HL-60/S4 (cell line): ENCODE results near the gene ISLR.

ENCODE experiments used
- in situ Hi-C: fragments of 300-500 bp; cut with MboI; formaldehyde crosslinking; loops from 2 replicates; pipeline ENCODE4 v1.14.3; 2022; ENCODE audit warnings: low sequenced_read_pairs

Gene ISLR, protein sequence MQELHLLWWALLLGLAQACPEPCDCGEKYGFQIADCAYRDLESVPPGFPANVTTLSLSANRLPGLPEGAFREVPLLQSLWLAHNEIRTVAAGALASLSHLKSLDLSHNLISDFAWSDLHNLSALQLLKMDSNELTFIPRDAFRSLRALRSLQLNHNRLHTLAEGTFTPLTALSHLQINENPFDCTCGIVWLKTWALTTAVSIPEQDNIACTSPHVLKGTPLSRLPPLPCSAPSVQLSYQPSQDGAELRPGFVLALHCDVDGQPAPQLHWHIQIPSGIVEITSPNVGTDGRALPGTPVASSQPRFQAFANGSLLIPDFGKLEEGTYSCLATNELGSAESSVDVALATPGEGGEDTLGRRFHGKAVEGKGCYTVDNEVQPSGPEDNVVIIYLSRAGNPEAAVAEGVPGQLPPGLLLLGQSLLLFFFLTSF

GRCh38 chr15:74173380-74174218, at the start of gene ISLR:
Gene ISLR, plus strand, starts transcription at chr15:74173710. Its CDS starts 1,149 bp downstream, at chr15:74174859.
- in situ Hi-C loops = no loop called here

DNA sequence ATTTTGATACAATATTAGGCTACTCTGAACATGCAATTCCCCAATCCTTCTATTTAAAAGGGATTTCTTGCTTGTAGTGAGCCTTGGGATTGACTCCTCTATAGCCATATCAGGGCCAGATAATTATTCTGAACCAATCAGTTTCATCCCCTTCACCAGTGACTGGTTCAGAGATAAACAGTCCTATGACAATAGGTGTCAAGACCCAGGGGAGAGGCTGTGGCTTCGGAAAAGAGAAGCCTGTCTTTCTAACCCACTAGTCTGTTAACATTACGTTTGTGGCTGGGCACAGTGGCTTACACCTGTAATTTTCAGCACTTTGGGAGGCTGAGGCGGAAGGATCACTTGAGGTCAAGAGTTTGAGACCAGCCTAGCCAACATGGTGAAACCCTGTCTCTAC, 49.3 kb upstream of the ISLR start:
- in situ Hi-C loops = no loop called here

- in situ Hi-C loops = loop anchor here (25.0 kb wide), 1 partner anchor 188 kb away; no protein-coding TSS in a partner anchor
Observed at GRCh38 chr15:74124759-74125158, 48.8 kb upstream of the ISLR start.

- in situ Hi-C loops = loop anchor here (25.0 kb wide), 1 partner anchor 185 kb away; no protein-coding TSS in a partner anchor
Observed at GRCh38 chr15:74127255-74127953, 46.1 kb upstream of the ISLR start.

GRCh38 chr15:74127954-74128784, 45.3 kb upstream of the ISLR start:
- in situ Hi-C loops = loop anchor here (25.0 kb wide), 1 partner anchor 184 kb away; no protein-coding TSS in a partner anchor

- in situ Hi-C loops = loop anchor here (25.0 kb wide), 1 partner anchor 183 kb away; no protein-coding TSS in a partner anchor
Observed at GRCh38 chr15:74128785-74129585, 44.5 kb upstream of the ISLR start.

GRCh38 chr15:74129586-74130154, 43.8 kb upstream of the ISLR start:
- in situ Hi-C loops = loop anchor here (25.0 kb wide), 1 partner anchor 183 kb away; no protein-coding TSS in a partner anchor

DNA sequence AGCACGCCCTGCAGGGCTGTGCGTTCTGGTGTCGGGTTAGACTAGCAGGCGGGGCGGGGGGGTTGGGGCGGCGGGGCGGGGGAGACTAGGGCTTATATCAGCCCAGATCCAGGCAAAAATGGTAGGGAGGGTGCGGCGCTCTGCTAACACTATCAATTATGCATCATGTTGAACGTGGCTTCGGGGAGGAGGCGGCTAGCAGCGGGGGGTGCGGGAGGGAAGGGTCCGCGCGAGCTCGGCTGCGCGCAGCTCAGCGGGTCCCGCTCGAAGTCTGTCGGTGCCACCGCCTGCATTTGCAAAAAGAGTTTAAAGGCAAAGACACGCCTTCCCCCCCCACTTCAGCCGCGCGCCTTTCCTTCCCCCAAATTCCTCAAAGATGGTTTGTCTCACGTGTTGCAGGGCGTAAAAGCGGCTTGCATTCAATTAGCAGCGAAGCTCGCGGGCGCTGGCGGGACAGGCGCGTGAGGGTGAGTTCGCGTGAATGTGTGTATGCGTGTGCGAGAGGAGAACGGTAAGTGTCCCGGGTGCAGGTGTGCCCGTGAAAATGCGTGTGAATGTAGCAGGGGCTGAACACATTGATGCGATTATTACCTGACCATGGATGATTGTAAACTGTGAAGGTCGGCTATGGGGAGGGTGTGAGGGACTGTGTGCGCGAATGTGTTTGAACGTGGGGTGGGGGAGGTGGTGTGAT, 43.2 kb upstream of the ISLR start, which contains the start of gene ISLR2:
Gene ISLR2, plus strand, starts transcription at position 432 of the 694 bp plus-strand sequence. CDS start 2,169 bp downstream, outside the sequence.
- in situ Hi-C loops = loop anchor here (25.0 kb wide), 1 partner anchor 182 kb away; no protein-coding TSS in a partner anchor

GRCh38 chr15:74130849-74131627, 42.5 kb upstream of the ISLR start:
- in situ Hi-C loops = loop anchor here (25.0 kb wide), 1 partner anchor 181 kb away; no protein-coding TSS in a partner anchor

DNA sequence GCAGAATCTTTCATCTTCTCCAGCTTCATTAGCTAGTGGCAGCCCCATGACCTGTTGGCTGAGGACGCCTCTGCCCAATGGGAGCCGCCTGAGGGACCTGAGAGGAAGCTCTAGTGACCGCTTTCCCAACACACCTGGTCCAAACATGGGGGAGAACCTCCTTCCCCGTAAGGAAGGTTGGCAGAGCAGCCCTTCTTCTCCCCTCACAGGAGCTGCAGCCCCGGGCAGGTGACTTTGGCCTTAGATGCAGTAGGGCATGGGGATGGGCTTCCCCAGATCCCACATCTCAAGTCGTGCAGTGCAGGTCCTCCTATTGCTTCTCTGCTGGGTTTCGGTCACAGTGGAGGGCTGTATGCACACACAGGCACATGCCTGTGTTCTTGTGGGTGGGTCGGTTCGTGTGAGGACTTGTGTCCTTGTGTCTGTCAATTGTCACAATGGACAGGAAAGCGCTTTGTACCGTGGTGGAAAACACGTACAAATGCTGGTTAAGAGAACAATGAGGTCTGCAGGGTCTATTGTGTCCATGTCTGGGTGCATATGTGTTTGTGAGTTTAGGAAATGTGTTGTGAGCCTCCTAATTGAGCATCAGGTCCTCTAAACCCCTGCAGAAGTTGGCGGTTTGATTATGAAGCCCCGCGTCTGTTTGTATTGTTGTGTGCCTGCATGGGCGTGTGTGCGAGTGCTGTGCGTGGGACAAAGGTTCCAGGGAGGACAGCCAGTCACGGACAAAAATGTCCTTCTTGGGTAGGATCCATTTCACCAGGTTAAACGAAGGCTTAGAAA, 41.7 kb upstream of the ISLR start:
- in situ Hi-C loops = loop anchor here (25.0 kb wide), 1 partner anchor 180 kb away; no protein-coding TSS in a partner anchor

DNA sequence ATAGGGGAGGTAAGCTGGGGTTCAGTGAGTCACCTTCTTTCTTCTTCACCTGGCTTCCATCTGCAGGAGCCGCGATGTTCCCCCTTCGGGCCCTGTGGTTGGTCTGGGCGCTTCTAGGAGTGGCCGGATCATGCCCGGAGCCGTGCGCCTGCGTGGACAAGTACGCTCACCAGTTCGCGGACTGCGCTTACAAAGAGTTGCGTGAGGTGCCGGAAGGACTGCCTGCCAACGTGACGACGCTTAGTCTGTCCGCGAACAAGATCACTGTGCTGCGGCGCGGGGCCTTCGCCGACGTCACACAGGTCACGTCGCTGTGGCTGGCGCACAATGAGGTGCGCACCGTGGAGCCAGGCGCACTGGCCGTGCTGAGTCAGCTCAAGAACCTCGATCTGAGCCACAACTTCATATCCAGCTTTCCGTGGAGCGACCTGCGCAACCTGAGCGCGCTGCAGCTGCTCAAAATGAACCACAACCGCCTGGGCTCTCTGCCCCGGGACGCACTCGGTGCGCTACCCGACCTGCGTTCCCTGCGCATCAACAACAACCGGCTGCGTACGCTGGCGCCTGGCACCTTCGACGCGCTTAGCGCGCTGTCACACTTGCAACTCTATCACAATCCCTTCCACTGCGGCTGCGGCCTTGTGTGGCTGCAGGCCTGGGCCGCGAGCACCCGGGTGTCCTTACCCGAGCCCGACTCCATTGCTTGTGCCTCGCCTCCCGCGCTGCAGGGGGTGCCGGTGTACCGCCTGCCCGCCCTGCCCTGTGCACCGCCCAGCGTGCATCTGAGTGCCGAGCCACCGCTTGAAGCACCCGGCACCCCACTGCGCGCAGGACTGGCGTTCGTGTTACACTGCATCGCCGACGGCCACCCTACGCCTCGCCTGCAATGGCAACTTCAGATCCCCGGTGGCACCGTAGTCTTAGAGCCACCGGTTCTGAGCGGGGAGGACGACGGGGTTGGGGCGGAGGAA, 40.5 kb upstream of the ISLR start:
- in situ Hi-C loops = loop anchor here (25.0 kb wide), 1 partner anchor 179 kb away; no protein-coding TSS in a partner anchor

GRCh38 chr15:74133694-74134386, 39.7 kb upstream of the ISLR start:
- in situ Hi-C loops = loop anchor here (25.0 kb wide), 1 partner anchor 178 kb away; no protein-coding TSS in a partner anchor

DNA sequence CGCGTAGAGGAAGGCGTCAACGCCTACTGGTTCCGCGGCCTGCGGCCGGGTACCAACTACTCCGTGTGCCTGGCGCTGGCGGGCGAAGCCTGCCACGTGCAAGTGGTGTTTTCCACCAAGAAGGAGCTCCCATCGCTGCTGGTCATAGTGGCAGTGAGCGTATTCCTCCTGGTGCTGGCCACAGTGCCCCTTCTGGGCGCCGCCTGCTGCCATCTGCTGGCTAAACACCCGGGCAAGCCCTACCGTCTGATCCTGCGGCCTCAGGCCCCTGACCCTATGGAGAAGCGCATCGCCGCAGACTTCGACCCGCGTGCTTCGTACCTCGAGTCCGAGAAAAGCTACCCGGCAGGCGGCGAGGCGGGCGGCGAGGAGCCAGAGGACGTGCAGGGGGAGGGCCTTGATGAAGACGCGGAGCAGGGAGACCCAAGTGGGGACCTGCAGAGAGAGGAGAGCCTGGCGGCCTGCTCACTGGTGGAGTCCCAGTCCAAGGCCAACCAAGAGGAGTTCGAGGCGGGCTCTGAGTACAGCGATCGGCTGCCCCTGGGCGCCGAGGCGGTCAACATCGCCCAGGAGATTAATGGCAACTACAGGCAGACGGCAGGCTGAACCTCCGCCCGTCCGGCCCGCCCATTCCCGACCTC, 39.0 kb upstream of the ISLR start:
- in situ Hi-C loops = loop anchor here (25.0 kb wide), 1 partner anchor 178 kb away; no protein-coding TSS in a partner anchor
